H1 (cell line): ENCODE data around the gene NT5C1B. TPM values are rescaled to one million over a fixed set of nuclear protein-coding genes. Genes with fewer than 3 reads are reported as not detected.

Source experiments
- BCL11A ChIP-seq, 2 experiments: IDR thresholded peaks; one replicate each; pipeline ENCODE4 v1.6.1; 2011; ENCODE audit warnings: low read depth in 2 of 2, low read length in 2 of 2, mild to moderate bottlenecking in 2 of 2
- CHD7 ChIP-seq: fragments of 300-600 bp; sonication (generic); IDR thresholded peaks from 2 replicates; pipeline ENCODE4 v1.7.1; 2012; ENCODE audit warnings: low read length, moderate library complexity, mild to moderate bottlenecking, inconsistent platforms; ENCODE audit not compliant: insufficient replicate concordance
- HDAC6 ChIP-seq: IDR thresholded peaks from one replicate; pipeline ENCODE4 v1.7.1; 2012; ENCODE audit warnings: low read depth, mild to moderate bottlenecking, inconsistent platforms, low read length, moderate library complexity
- JUND ChIP-seq: IDR thresholded peaks from 2 replicates; pipeline ENCODE4 v1.6.1; 2011; ENCODE audit warnings: mild to moderate bottlenecking, improper control_type of control experiment, low read length
- KDM1A ChIP-seq: fragments of 200-600, 300-600 bp; sonication (generic); IDR thresholded peaks from 2 replicates; pipeline ENCODE4 v1.7.1; 2016; ENCODE audit warnings: mild to moderate bottlenecking, low read length, borderline replicate concordance
- RAD21 ChIP-seq, 2 experiments: IDR thresholded peaks in 1 of 2; conservative IDR thresholded peaks in 1 of 2; 2 replicates each; pipeline ENCODE4 v1.6.1; 2011; ENCODE audit warnings: low read depth in 2 of 2, low read length in 2 of 2, improper control_type of control experiment in 1 of 2, inconsistent platforms in 1 of 2, mild to moderate bottlenecking in 1 of 2, moderate library complexity in 1 of 2
- RFX5 ChIP-seq: IDR thresholded peaks from 2 replicates; pipeline ENCODE4 v1.6.1; 2011; ENCODE audit warnings: low read depth, low read length, improper control_type of control experiment, borderline replicate concordance
- TAF7 ChIP-seq: optimal IDR thresholded peaks from 2 replicates; pipeline ENCODE3; 2011; ENCODE audit warnings: low read depth, mild to moderate bottlenecking, inconsistent platforms, low read length, moderate library complexity, borderline replicate concordance
- USF2 ChIP-seq: IDR thresholded peaks from 2 replicates; pipeline ENCODE4 v1.6.1; 2011; ENCODE audit warnings: low read length, improper control_type of control experiment
- polyA plus RNA-seq, 7 experiments: library from polyadenylated mRNA; depleted of rRNA in 3 of 7; stranded (reverse) in 5 of 7; unstranded in 2 of 7; fragments of >200 nt in 5 of 7; fragments of 200-250 nt in 2 of 7; gene quantifications; 1 replicate in 5 of 7; 2 replicates in 1 of 7; 4 replicates in 1 of 7; pipeline versions ENCODE4 v1.2.1 to v1.2.3, GENCODE V29; 2011 to 2013; ENCODE audit warnings: missing spikeins in 2 of 7, mixed read lengths in 2 of 7
- total RNA-seq: library from RNA; stranded (reverse); fragmentation: NEBNext Ultra II Directional; extraction: Animal tissue kit (Norgen Biotek cat#: 25700); gene quantifications from 2 replicates; pipeline ENCODE4 v1.2.1, GENCODE V29; 2021
- TF ChIP-seq, protein P1 (sequence below): IDR thresholded peaks from 2 replicates; pipeline ENCODE4 v1.6.1; 2012; ENCODE audit warnings: inconsistent platforms

Gene NT5C1B
- total and polyA plus RNA-seq, 2 of the 8 experiments (the other 6 are each of a cell fraction or from before 2014, with no cell fraction given), result not detected

DNA sequence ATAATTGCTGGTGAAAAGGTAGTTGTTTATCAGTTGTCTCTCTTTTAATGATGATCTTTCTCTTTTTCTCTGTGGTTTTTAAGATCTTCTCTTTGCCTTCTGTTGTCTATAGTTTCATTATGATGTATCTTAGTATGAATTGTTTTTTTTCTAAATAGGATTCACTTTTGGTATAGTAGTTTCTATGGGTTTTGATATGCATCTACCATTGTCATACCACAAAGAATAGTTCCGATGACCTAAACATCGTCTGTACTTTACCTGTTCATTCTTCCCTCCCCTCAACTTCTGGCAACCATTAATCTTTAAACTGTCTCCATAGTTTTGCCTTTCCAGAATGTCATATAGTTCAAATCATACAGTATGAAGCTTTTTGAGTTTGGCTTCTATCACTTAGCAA, 48.5 kb downstream of the NT5C1B start (continued):
- TF ChIP-seq CHD7 (no peak), HDAC6 (no peak), USF2 (no peak), JUND (no peak), RFX5 (no peak), RAD21 (IDR thresholded peaks at IDR 0.05 in 1 of 2, conservative IDR thresholded peaks at IDR 0.05 in 1 of 2; ENCODE audit: low read depth in 2 of 2, low read length in 2 of 2) (no peak), TAF7 (no peak), KDM1A (no peak), BCL11A (IDR thresholded peaks at IDR 0.05; ENCODE audit: low read depth in 2 of 2, low read length in 2 of 2) (no peak)
- TF ChIP-seq, protein P1, sequence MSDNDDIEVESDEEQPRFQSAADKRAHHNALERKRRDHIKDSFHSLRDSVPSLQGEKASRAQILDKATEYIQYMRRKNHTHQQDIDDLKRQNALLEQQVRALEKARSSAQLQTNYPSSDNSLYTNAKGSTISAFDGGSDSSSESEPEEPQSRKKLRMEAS, result no peak
